Activated T-cell treated with anti-CD3 and anti-CD28 coated beads, Interleukin-2, amount 50 U/mL, for 4 hours (primary cell): Measurements from ENCODE around the gene SELL. TPM values are rescaled to one million over a fixed set of nuclear protein-coding genes. Genes with fewer than 3 reads are reported as not detected.
"Not testable (repeated sequence)": the region's sequence is repeated elsewhere in the genome, so short reads cannot be mapped to it uniquely, and the experiment has no call there.

Experiments
- ATAC-seq, 2 donors: fragments of 200-7000 bp; cut with Tn5 transposase; one replicate each; pipeline ENCODE4 v1.10.0; 2021
- DNase-seq: peaks from one replicate; pipeline ENCODE4 v3.0.0-alpha.2; 2020
- H3K27me3 Mint-ChIP-seq: one replicate; pipeline ENCODE4 v1.8.0; 2021; ENCODE audit warnings: low read depth, mixed read lengths
- H3K36me3 Mint-ChIP-seq: one replicate; pipeline ENCODE4 v1.8.0; 2022; ENCODE audit warnings: mixed read lengths; ENCODE audit not compliant: insufficient read depth
- H3K4me1 Mint-ChIP-seq: one replicate; pipeline ENCODE4 v1.8.0; 2021; ENCODE audit warnings: low read depth, mixed read lengths
- H3K4me3 Mint-ChIP-seq: one replicate; pipeline ENCODE4 v1.8.0; 2021; ENCODE audit warnings: mild to moderate bottlenecking, moderate library complexity, mixed read lengths
- H3K9me3 Mint-ChIP-seq: one replicate; pipeline ENCODE4 v1.8.0; 2021; ENCODE audit warnings: mixed read lengths
- total RNA-seq, 3 donors: library from RNA; stranded (reverse); gene quantifications; one replicate each; pipeline ENCODE4 v1.2.1, GENCODE V29; 2021

Gene SELL
- total RNA-seq, 3 donors from 2014 or later = 95.7 to 129 (median 112) TPM

DNA sequence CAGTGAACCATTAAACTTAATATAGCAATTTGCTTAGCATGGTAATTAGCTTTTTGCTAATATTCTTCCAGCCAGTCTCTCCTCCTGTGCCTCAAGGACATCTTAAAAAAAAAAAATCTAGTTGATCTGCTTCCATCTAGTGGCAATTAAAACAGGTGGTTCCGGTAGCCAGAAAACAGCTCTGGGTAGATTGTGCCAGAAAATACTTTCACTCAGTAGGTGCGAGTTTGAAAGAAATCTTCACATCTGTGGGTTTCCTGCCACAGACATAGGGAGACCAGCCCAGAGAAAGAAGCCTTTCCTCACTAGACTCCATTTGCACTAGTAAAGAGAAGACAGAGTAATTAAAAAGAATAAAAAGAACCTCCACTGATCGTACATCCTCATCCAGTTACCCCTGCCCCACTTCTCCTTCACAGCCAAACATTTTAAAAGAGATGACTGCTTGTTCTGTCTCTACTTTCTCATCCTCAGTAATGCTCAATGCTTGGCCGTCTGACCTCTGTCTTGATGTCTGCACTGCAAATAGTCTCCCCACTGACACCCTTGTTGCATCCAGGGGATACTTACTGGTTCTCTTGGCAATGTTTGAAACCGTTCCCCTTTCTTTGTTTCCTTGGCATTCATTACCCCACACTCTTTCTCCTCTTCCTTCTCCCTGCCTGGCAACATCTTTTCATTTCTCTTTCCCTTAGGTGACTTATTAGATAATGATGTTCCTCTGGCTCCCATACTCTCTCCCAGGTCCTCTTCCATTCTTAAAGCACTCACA is 16.9 kb downstream of the SELL start:
- Mint-ChIP-seq H3K9me3 (no peaks in the 10 kb centered on the region), H3K36me3 (peaks cover 44% of the 10 kb centered on the region), H3K27me3 (no peaks in the 10 kb centered on the region), H3K4me1 (peaks cover 97% of the 10 kb centered on the region), H3K4me3 (peak overlapping the region; percentile 34)
- ATAC-seq (peak in 1 of 2 donors; percentile 19), DNase-seq (no peak)

DNA sequence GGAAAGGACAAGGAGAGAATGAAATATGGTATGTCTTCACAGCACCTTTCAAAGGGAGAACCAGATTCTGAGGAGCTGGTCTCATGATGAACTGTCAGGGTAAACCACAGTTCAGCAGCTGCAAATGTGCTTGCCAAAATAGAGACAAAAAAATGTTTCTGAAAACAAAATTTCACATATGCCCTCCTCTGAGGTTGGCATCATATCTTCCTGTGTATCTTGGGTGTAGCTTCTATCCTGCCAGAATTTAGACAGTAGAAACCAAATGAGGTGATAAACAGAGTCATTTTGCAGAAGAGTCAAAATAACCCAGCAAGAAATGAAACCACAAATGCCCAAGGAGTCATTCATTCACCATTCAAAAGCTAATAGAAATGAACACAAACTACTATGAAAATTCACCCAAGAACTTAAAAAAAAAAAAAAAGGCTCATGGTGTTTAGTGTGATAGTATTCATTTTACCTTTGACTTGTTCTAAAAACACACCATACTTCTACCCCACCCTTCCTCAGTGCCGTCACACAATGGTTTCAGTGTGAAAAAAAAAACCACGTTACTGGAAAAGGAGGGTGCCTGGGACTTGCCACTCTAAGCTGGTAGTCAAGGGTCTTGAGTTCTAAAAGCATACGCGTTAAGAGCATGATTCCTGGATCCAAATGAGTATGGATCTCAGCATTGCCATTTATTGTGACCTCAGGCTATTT is 18.5 kb downstream of the SELL start:
- Mint-ChIP-seq H3K4me1 (peaks cover 94% of the 10 kb centered on the region), H3K27me3 (no peaks in the 10 kb centered on the region), H3K9me3 (no peaks in the 10 kb centered on the region), H3K36me3 (peaks cover 41% of the 10 kb centered on the region), H3K4me3 (peak overlapping the region; percentile 35)
- ATAC-seq (peak; percentile 80 to 81), DNase-seq (no peak)

DNA sequence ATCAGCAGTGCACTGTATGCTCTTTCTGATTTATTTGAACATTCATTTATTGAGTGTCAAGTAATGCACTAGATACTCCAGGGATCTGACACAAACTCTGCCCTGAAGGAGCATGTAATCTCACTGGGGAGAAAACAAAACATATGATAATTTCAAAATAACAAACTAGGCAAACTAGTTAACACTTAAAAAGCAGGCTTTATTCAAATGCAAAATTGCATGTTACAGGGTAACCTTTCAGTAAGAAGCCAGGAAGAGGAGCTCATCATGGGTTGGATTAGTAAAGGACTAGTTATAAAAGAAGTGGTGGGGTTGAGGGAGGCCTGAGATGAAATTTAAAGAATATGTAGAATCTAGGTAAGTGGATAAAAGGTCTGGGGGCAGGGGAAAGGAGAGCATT is 20.9 kb downstream of the SELL start:
- ATAC-seq (no peak), DNase-seq (no peak)
- Mint-ChIP-seq H3K36me3 (peaks cover 32% of the 10 kb centered on the region), H3K4me1 (peaks cover 71% of the 10 kb centered on the region), H3K4me3 (peak overlapping the region; percentile 1), H3K9me3 (no peaks in the 10 kb centered on the region), H3K27me3 (no peaks in the 10 kb centered on the region)

- DNase-seq (no peak), ATAC-seq (no peak)
- Mint-ChIP-seq H3K9me3 (no peaks in the 10 kb centered on the region), H3K4me1 (peaks cover 60% of the 10 kb centered on the region), H3K36me3 (peaks cover 21% of the 10 kb centered on the region), H3K4me3 (peak overlapping the region; percentile 54), H3K27me3 (no peaks in the 10 kb centered on the region)
Observed at GRCh38 chr1:169689395-169689794, 22.0 kb downstream of the SELL start.

GRCh38 chr1:169688377-169688776 is 23.0 kb downstream of the SELL start:
- Mint-ChIP-seq H3K4me1 (peaks cover 50% of the 10 kb centered on the region), H3K36me3 (peaks cover 21% of the 10 kb centered on the region)
- not testable (repeated sequence) for H3K27me3 Mint-ChIP-seq, DNase-seq, ATAC-seq, H3K4me3 Mint-ChIP-seq, H3K9me3 Mint-ChIP-seq

DNA sequence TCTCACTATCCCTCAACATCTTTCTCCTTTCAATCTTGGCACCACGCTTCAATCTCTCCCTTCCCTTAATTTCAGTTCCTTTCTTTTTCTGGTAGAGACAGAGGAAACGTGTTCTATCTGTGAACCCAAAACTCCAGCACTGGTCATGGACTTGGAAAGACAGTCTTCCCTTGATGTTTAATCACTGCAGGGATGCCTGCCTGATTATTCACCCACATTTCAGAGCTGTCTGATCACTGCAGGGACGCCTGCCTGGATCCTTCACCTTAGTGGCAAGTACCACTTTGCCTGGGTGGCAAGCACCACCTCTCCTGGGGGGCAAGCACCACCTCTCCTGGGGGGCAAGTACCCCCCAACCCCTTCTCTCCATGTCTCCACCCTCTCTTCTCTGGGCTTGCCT is 27.8 kb downstream of the SELL start:
- Mint-ChIP-seq H3K36me3 (peaks cover 3% of the 10 kb centered on the region), H3K9me3 (no peaks in the 10 kb centered on the region), H3K4me3 (no peak overlapping the region), H3K4me1 (peaks cover 42% of the 10 kb centered on the region), H3K27me3 (no peaks in the 10 kb centered on the region)
- no peak for ATAC-seq
- no peak for DNase-seq

DNA sequence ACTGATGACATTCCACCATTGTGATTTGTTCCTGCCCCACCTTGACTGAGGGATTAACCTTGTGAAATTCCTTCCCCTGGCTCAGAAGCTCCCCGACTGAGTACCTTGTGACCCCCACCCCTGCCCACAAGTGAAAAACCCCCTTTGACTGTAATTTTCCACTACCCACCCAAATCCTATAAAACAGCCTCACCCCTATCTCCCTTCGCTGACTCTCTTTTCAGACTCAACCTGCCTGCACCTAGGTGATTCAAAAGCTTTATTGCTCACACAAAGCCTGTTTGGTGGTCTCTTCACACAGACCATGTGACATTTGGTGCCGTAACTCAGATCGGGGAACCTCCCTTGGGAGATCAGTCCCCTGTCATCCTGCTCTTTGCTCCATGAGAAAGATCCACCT is 28.3 kb downstream of the SELL start:
- H3K4me1 Mint-ChIP-seq = peaks cover 38% of the 10 kb centered on the region
- not testable (repeated sequence) for DNase-seq, ATAC-seq, H3K9me3 Mint-ChIP-seq, H3K36me3 Mint-ChIP-seq, H3K4me3 Mint-ChIP-seq, H3K27me3 Mint-ChIP-seq

DNA sequence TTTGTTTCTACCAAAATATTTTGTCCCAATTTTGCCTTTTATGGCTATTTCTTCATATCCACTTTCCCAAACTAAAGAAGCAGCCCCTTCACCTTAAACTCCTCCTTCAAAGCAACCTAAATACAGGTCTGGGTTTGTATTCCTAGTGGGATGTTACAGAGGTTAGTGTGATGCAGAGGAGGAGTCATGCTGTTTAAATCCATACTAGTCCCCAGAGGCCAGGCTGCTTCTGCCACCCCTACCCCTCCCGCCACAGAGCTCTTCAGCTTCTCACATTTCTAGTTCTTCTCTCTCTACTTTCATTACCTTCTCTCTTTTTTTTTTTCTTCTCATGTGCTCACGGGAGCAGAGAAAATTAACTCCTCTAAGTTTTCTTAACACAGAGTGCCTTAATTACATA is 29.3 kb downstream of the SELL start:
- Mint-ChIP-seq H3K4me3 (peak overlapping the region; percentile 39), H3K9me3 (no peaks in the 10 kb centered on the region), H3K36me3 (no peaks in the 10 kb centered on the region), H3K4me1 (peaks cover 46% of the 10 kb centered on the region), H3K27me3 (no peaks in the 10 kb centered on the region)
- ATAC-seq (no peak), DNase-seq (no peak)

- peak overlapping the region; percentile 47 for H3K4me3 Mint-ChIP-seq
- ATAC-seq (peak; percentile 8 to 29), DNase-seq (no peak)
- H3K36me3 Mint-ChIP-seq = no peaks in the 10 kb centered on the region
- H3K4me1 Mint-ChIP-seq = peaks cover 56% of the 10 kb centered on the region
- no peaks in the 10 kb centered on the region for H3K27me3 Mint-ChIP-seq
- no peaks in the 10 kb centered on the region for H3K9me3 Mint-ChIP-seq
Observed at GRCh38 chr1:169681140-169681539, 30.3 kb downstream of the SELL start.

- peak; percentile 60 for DNase-seq
Observed at GRCh38 chr1:169680377-169681019, 30.9 kb downstream of the SELL start.

GRCh38 chr1:169679692-169680091 is 31.7 kb downstream of the SELL start:
- Mint-ChIP-seq H3K4me1 (peaks cover 65% of the 10 kb centered on the region), H3K9me3 (no peaks in the 10 kb centered on the region), H3K4me3 (peak overlapping the region; percentile 47), H3K27me3 (no peaks in the 10 kb centered on the region), H3K36me3 (no peaks in the 10 kb centered on the region)
- ATAC-seq (no peak), DNase-seq (no peak)

More at GRCh38 chr1:169680377-169681019, 30.9 kb downstream of the SELL start:
- Mint-ChIP-seq H3K9me3 (no peaks in the 10 kb centered on the region), H3K4me1 (peaks cover 62% of the 10 kb centered on the region), H3K36me3 (no peaks in the 10 kb centered on the region), H3K4me3 (peak overlapping the region; percentile 47), H3K27me3 (no peaks in the 10 kb centered on the region)
- peak; percentile 88 to 90 for ATAC-seq

GRCh38 chr1:169676001-169676400 is 35.4 kb downstream of the SELL start:
- H3K27me3 Mint-ChIP-seq = no peaks in the 10 kb centered on the region
- H3K4me1 Mint-ChIP-seq = peaks cover 60% of the 10 kb centered on the region
- H3K9me3 Mint-ChIP-seq = peaks cover 8% of the 10 kb centered on the region
- no peaks in the 10 kb centered on the region for H3K36me3 Mint-ChIP-seq
- no peak overlapping the region for H3K4me3 Mint-ChIP-seq
- ATAC-seq (no peak), DNase-seq (no peak)

DNA sequence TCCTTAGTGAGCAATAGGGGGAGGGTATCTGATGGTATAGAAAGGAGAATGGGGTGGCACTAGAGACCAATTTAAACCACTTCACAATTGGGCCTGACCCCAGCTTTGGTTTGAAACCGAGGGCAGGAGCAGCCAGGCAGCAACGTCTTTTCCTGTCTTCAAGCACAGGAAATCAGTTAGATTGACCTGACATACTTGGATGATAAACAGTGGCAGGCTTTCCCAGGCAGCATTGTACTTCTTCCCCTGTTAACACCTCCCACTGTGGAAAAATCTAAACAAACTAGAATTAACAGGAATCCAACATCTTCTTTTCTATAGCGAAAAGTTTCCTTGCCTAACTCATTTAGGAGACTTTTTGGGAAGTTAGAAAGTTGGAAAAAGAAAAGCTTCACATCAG is 40.6 kb downstream of the SELL start:
- peaks cover 8% of the 10 kb centered on the region for H3K9me3 Mint-ChIP-seq

GRCh38 chr1:169670244-169670643 is 41.2 kb downstream of the SELL start:
- H3K27me3 Mint-ChIP-seq, H3K4me3 Mint-ChIP-seq, H3K36me3 Mint-ChIP-seq, H3K9me3 Mint-ChIP-seq, DNase-seq, ATAC-seq: not testable (repeated sequence)
- peaks cover 52% of the 10 kb centered on the region for H3K4me1 Mint-ChIP-seq

More for the DNA sequence above, 40.6 kb downstream of the SELL start:
- H3K27me3 Mint-ChIP-seq = no peaks in the 10 kb centered on the region
- peaks cover 57% of the 10 kb centered on the region for H3K4me1 Mint-ChIP-seq
- DNase-seq = no peak
- ATAC-seq = no peak
- H3K4me3 Mint-ChIP-seq = no peak overlapping the region
- no peaks in the 10 kb centered on the region for H3K36me3 Mint-ChIP-seq
